HepG2 (cell line): ENCODE data around the gene SYNE2. TPM values are rescaled to one million over a fixed set of nuclear protein-coding genes. Genes with fewer than 3 reads are reported as not detected.

ENCODE experiments used
- ATAC-seq: fragments of 200-7000 bp; cut with Tn5 transposase; 3 replicates; pipeline ENCODE4 v1.9.1; 2020; ENCODE audit warnings: mild to moderate bottlenecking, moderate library complexity
- BruUV-seq: library from RNA; stranded (reverse); fragments of 400-500 nt; replicated peaks from 2 replicates; lab custom pipeline; 2021; lab: Mats Ljungman, UMichigan
- CTCF ChIA-PET: fragments of 300-600 bp; formaldehyde crosslinking; extraction: SDS; loops from one replicate; lab custom pipeline; 2021; ENCODE audit warnings: low total read pairs, inconsistent platforms, low intra/inter-chr PET ratio; lab: Yijun Ruan, JAX
- POLR2A ChIA-PET: fragments of 350-600 bp; sonication (Branson Sonifier 250); formaldehyde crosslinking; loops from one replicate; lab custom pipeline; 2020; ENCODE audit warnings: antibody characterized with exemption, inconsistent platforms; lab: Yijun Ruan, JAX
- DNase-seq: peaks from one replicate; pipeline ENCODE4 v3.0.0-alpha.2; 2015; ENCODE audit warnings: low spot score
- FAIRE-seq: peaks from 3 replicates; lab custom pipeline; 2011; peaks lifted over from hg19 to GRCh38; lab: Jason Lieb, UNC
- H2AFZ ChIP-seq: one replicate; pipeline ENCODE4 v1.6.1; 2011; ENCODE audit warnings: low read length, inconsistent platforms
- H3K27ac ChIP-seq: fragments of 300-600 bp; 3 replicates; pipeline ENCODE4 v1.8.0; 2011; ENCODE audit warnings: mixed run types, mild to moderate bottlenecking, mixed read lengths, low read length, inconsistent platforms; ENCODE audit not compliant: insufficient read depth; ENCODE audit errors: extremely low read length
- H3K27me3 ChIP-seq, 2 experiments: fragments of 200-600 bp in 1 of 2; 2 replicates in 1 of 2; 3 replicates in 1 of 2; pipeline versions ENCODE4 v1.6.0 to v1.8.0; 2011; ENCODE audit warnings: low read length in 2 of 2, mild to moderate bottlenecking in 2 of 2, moderate library complexity in 2 of 2, inconsistent platforms in 1 of 2; ENCODE audit not compliant: insufficient read depth in 2 of 2, control insufficient read depth in 1 of 2
- H3K36me3 ChIP-seq, 2 experiments: fragments of 200-600 bp in 1 of 2; replicated peaks in 1 of 2; 2 replicates in 1 of 2; 3 replicates in 1 of 2; pipeline versions ENCODE4 v1.5.1 to v1.8.0; 2011; ENCODE audit warnings: low read length in 2 of 2, inconsistent platforms in 1 of 2; ENCODE audit not compliant: insufficient read depth in 2 of 2, control insufficient read depth in 1 of 2
- H3K4me1 ChIP-seq: 2 replicates; pipeline ENCODE4 v1.5.1; 2012; ENCODE audit warnings: low read length, inconsistent platforms; ENCODE audit not compliant: insufficient read depth
- H3K4me2 ChIP-seq: 2 replicates; pipeline ENCODE4 v1.6.0; 2011; ENCODE audit warnings: low read depth, low read length, inconsistent platforms
- H3K4me3 ChIP-seq, 3 experiments: fragments of 200-600 bp in 1 of 3; sonication (generic), shearing (Covaris generic) in 1 of 3; replicated peaks in 1 of 3; 2 replicates each; pipeline ENCODE4 v1.5.1; 2011 to 2016; ENCODE audit warnings: low read length in 3 of 3, inconsistent platforms in 2 of 3, low read depth in 2 of 3, mild to moderate bottlenecking in 2 of 3, control low read depth in 1 of 3, mixed read lengths in 1 of 3; ENCODE audit not compliant: insufficient read depth in 1 of 3
- H3K79me2 ChIP-seq: one replicate; pipeline ENCODE4 v1.6.1; 2011; ENCODE audit warnings: low read length, inconsistent platforms; ENCODE audit not compliant: insufficient read depth
- H3K9ac ChIP-seq: 2 replicates; pipeline ENCODE4 v1.6.0; 2011; ENCODE audit warnings: mild to moderate bottlenecking, low read depth, low read length, inconsistent platforms; ENCODE audit not compliant: insufficient read depth
- H3K9me3 ChIP-seq: 2 replicates; pipeline ENCODE4 v1.5.1; 2012; ENCODE audit warnings: mild to moderate bottlenecking, low read length
- H4K20me1 ChIP-seq: 2 replicates; pipeline ENCODE4 v1.6.0; 2011; ENCODE audit warnings: inconsistent platforms, mild to moderate bottlenecking, low read length, moderate library complexity; ENCODE audit not compliant: insufficient read depth
- PAXIP1 ChIP-seq: sonication (generic); formaldehyde crosslinking; conservative IDR thresholded peaks from 2 replicates; pipeline ENCODE4 v1.4.0; 2020; ENCODE audit warnings: mild to moderate bottlenecking, missing genetic modification reagents, moderate library complexity
- PTBP1 ChIP-seq: fragments of 200-400 bp; formaldehyde crosslinking; IDR thresholded peaks from 2 replicates; pipeline ENCODE4 v1.6.1; 2018; ENCODE audit warnings: low read length, low read depth; ENCODE audit not compliant: poor library complexity, severe bottlenecking
- TCF7 ChIP-seq: sonication (generic); IDR thresholded peaks from 2 replicates; pipeline ENCODE4 v1.6.1; 2016; ENCODE audit warnings: antibody characterized with exemption, low read depth
- ZNF281 ChIP-seq: sonication (generic); formaldehyde crosslinking; IDR thresholded peaks from 2 replicates; pipeline ENCODE4 v1.4.0; 2020; ENCODE audit warnings: missing genetic modification reagents, borderline replicate concordance
- WGBS: methylation state at CpG from one replicate; pipeline ENCODE4 v1.1.6; 2017; ENCODE audit warnings: low lambda C conversion rate; 5-methylcytosine and 5-hydroxymethylcytosine counted together
- in situ Hi-C: cut with HindIII; loops from 2 replicates; pipeline ENCODE4 v1.10.0; 2017; ENCODE audit warnings: low pct_unique_long_range_greater_than_20kb; ENCODE audit not compliant: extremely low pct_ligation_motif_present
- intact Hi-C: fragments of 100-400 bp; cut with micrococcal nuclease; formaldehyde crosslinking; loops from one replicate; pipeline ENCODE4 v1.10.0; 2022; ENCODE audit not compliant: unreplicated experiment
- polyA plus RNA-seq, 8 experiments: library from polyadenylated mRNA; depleted of rRNA in 3 of 8; stranded (reverse) in 7 of 8; unstranded in 1 of 8; fragments of >200 nt; fragmentation: Illumina TruSeq in 4 of 8; extraction: Trizol in 4 of 8; gene quantifications; 2 replicates each; pipeline versions ENCODE4 v1.2.1 to v1.2.3, GENCODE V29; 2011 to 2016; ENCODE audit warnings: low read depth in 4 of 8, missing spikeins in 1 of 8, mixed read lengths in 1 of 8; ENCODE audit not compliant: insufficient read depth in 1 of 8
- total RNA-seq, 5 experiments: library from RNA; depleted of rRNA; stranded (reverse); fragments of >200 nt; fragmentation: Illumina TruSeq; extraction: Trizol; gene quantifications; 2 replicates each; pipeline ENCODE4 v1.2.3, GENCODE V29; 2016; ENCODE audit warnings: low read depth in 1 of 5

Gene SYNE2
- total and polyA plus RNA-seq, 2 of the 13 experiments (the other 11 are each of a cell fraction or from before 2014, with no cell fraction given) = 6.2 to 13.3 TPM

GRCh38 chr14:64200170-64200569 lies 347.4 kb downstream of the SYNE2 start:
- no peak for FAIRE-seq
- no peak overlapping the region for H3K4me3 ChIP-seq
- no peak overlapping the region for H2AFZ ChIP-seq
- H4K20me1 ChIP-seq = no peaks in the 10 kb centered on the region
- no peak overlapping the region for H3K27ac ChIP-seq
- CTCF ChIA-PET = no interaction called here
- H3K9ac ChIP-seq = no peak overlapping the region
- no peaks in the 10 kb centered on the region for H3K36me3 ChIP-seq
- peak; percentile 41; the same call in 1 of the 3 replicates for ATAC-seq
- no peak overlapping the region for H3K4me2 ChIP-seq
- no peaks in the 10 kb centered on the region for H3K4me1 ChIP-seq
- POLR2A ChIA-PET = no interaction called here
- TF ChIP-seq TCF7 (no peak), PTBP1 (no peak), ZNF281 (peak; percentile 16; the same call in 1 of the 2 replicates), PAXIP1 (CRISPR knock-in tag) (no peak)
- in situ Hi-C loops = no loop called here
- DNase-seq = no peak
- intact Hi-C loops = no loop called here
- 34% methylated on average over 4 of the region's 4 CpGs for WGBS
- H3K79me2 ChIP-seq = no peaks in the 10 kb centered on the region
- no peaks in the 10 kb centered on the region for H3K9me3 ChIP-seq
- H3K27me3 ChIP-seq = no peaks in the 10 kb centered on the region
- BruUV-seq = no TSS peak
